ENCODE results near the gene PFDN4.
"Not testable (repeated sequence)": the region's sequence is repeated elsewhere in the genome, so short reads cannot be mapped to it uniquely, and the experiment has no call there.

The PFDN4 gene

GRCh38 chr20:54237116-54237943 is 29.4 kb downstream of the PFDN4 start:
- Histone ChIP-seq H3K36me3 (ENCODE audit: insufficient read depth, low read length) (no peaks in the 10 kb centered on the region), H3K27ac (ENCODE audit: low read depth, low read length) (no peak overlapping the region), H3K4me3 (ENCODE audit: low read depth in 1 of 2, low read length in 2 of 2) (no peak overlapping the region), H3K9ac (ENCODE audit: low read length) (no peak overlapping the region), H3K27me3 (ENCODE audit: control insufficient read depth in 1 of 2, insufficient read depth in 2 of 2, low read length in 2 of 2) (no peaks in the 10 kb centered on the region), H3K9me3 (ENCODE audit: low read length) (no peaks in the 10 kb centered on the region), H3K4me1 (ENCODE audit: insufficient read depth, low read length) (no peaks in the 10 kb centered on the region)

- Histone ChIP-seq H3K9me3 (ENCODE audit: low read length) (no peaks in the 10 kb centered on the region), H3K9ac (ENCODE audit: low read length) (no peak overlapping the region), H3K36me3 (ENCODE audit: insufficient read depth, low read length) (no peaks in the 10 kb centered on the region), H3K27me3 (ENCODE audit: control insufficient read depth in 1 of 2, insufficient read depth in 2 of 2, low read length in 2 of 2) (no peaks in the 10 kb centered on the region), H3K27ac (ENCODE audit: low read depth, low read length) (no peak overlapping the region), H3K4me3 (ENCODE audit: low read depth in 1 of 2, low read length in 2 of 2) (no peak overlapping the region), H3K4me1 (ENCODE audit: insufficient read depth, low read length) (no peaks in the 10 kb centered on the region)
These were observed 36.2 kb downstream of the PFDN4 start for GRCh38 chr20:54244113-54244512.

GRCh38 chr20:54248705-54249104 is 40.8 kb downstream of the PFDN4 start:
- not testable (repeated sequence) for H3K4me1 ChIP-seq (ENCODE audit: insufficient read depth, low read length); H3K9ac ChIP-seq (ENCODE audit: low read length); H3K4me3 ChIP-seq (ENCODE audit: low read depth in 1 of 2, low read length in 2 of 2); H3K27ac ChIP-seq (ENCODE audit: low read depth, low read length); H3K9me3 ChIP-seq (ENCODE audit: low read length); H3K27me3 ChIP-seq (ENCODE audit: control insufficient read depth in 1 of 2, insufficient read depth in 2 of 2, low read length in 2 of 2); H3K36me3 ChIP-seq (ENCODE audit: insufficient read depth, low read length)

GRCh38 chr20:54250691-54251090 is 42.8 kb downstream of the PFDN4 start:
- H3K4me1 ChIP-seq (ENCODE audit: insufficient read depth, low read length): no peaks in the 10 kb centered on the region
- no peaks in the 10 kb centered on the region for H3K9me3 ChIP-seq (ENCODE audit: low read length)
- no peaks in the 10 kb centered on the region for H3K36me3 ChIP-seq (ENCODE audit: insufficient read depth, low read length)
- no peak overlapping the region for H3K4me3 ChIP-seq (ENCODE audit: low read depth in 1 of 2, low read length in 2 of 2)
- no peak overlapping the region for H3K9ac ChIP-seq (ENCODE audit: low read length)
- no peak overlapping the region for H3K27ac ChIP-seq (ENCODE audit: low read depth, low read length)
- no peaks in the 10 kb centered on the region for H3K27me3 ChIP-seq (ENCODE audit: control insufficient read depth in 1 of 2, insufficient read depth in 2 of 2, low read length in 2 of 2)

- Histone ChIP-seq H3K27ac (ENCODE audit: low read depth, low read length) (no peak overlapping the region), H3K4me1 (ENCODE audit: insufficient read depth, low read length) (no peaks in the 10 kb centered on the region), H3K27me3 (ENCODE audit: control insufficient read depth in 1 of 2, insufficient read depth in 2 of 2, low read length in 2 of 2) (no peaks in the 10 kb centered on the region), H3K9ac (ENCODE audit: low read length) (no peak overlapping the region), H3K36me3 (ENCODE audit: insufficient read depth, low read length) (no peaks in the 10 kb centered on the region), H3K4me3 (ENCODE audit: low read depth in 1 of 2, low read length in 2 of 2) (no peak overlapping the region), H3K9me3 (ENCODE audit: low read length) (no peaks in the 10 kb centered on the region)
These were observed 43.2 kb downstream of the PFDN4 start for GRCh38 chr20:54251096-54251495.

- Histone ChIP-seq H3K36me3 (ENCODE audit: insufficient read depth, low read length) (no peaks in the 10 kb centered on the region), H3K9ac (ENCODE audit: low read length) (no peak overlapping the region), H3K27ac (ENCODE audit: low read depth, low read length) (no peak overlapping the region), H3K4me3 (ENCODE audit: low read depth in 1 of 2, low read length in 2 of 2) (no peak overlapping the region), H3K9me3 (ENCODE audit: low read length) (no peaks in the 10 kb centered on the region), H3K4me1 (ENCODE audit: insufficient read depth, low read length) (no peaks in the 10 kb centered on the region), H3K27me3 (ENCODE audit: control insufficient read depth in 1 of 2, insufficient read depth in 2 of 2, low read length in 2 of 2) (no peaks in the 10 kb centered on the region)
These were observed 46.7 kb downstream of the PFDN4 start for GRCh38 chr20:54254596-54254995.

GRCh38 chr20:54255157-54255556 is 47.3 kb downstream of the PFDN4 start:
- H3K36me3 ChIP-seq (ENCODE audit: insufficient read depth, low read length): no peaks in the 10 kb centered on the region
- H3K4me1 ChIP-seq (ENCODE audit: insufficient read depth, low read length): no peaks in the 10 kb centered on the region
- H3K27ac ChIP-seq (ENCODE audit: low read depth, low read length): no peak overlapping the region
- H3K27me3 ChIP-seq (ENCODE audit: control insufficient read depth in 1 of 2, insufficient read depth in 2 of 2, low read length in 2 of 2): no peaks in the 10 kb centered on the region
- no peak overlapping the region for H3K4me3 ChIP-seq (ENCODE audit: low read depth in 1 of 2, low read length in 2 of 2)
- no peak overlapping the region for H3K9ac ChIP-seq (ENCODE audit: low read length)
- no peaks in the 10 kb centered on the region for H3K9me3 ChIP-seq (ENCODE audit: low read length)

- no peaks in the 10 kb centered on the region for H3K4me1 ChIP-seq (ENCODE audit: insufficient read depth, low read length)
- no peak overlapping the region for H3K27ac ChIP-seq (ENCODE audit: low read depth, low read length)
- H3K4me3 ChIP-seq (ENCODE audit: low read depth in 1 of 2, low read length in 2 of 2): no peak overlapping the region
- H3K36me3 ChIP-seq (ENCODE audit: insufficient read depth, low read length): no peaks in the 10 kb centered on the region
- no peaks in the 10 kb centered on the region for H3K27me3 ChIP-seq (ENCODE audit: control insufficient read depth in 1 of 2, insufficient read depth in 2 of 2, low read length in 2 of 2)
- no peak overlapping the region for H3K9ac ChIP-seq (ENCODE audit: low read length)
- H3K9me3 ChIP-seq (ENCODE audit: low read length): no peaks in the 10 kb centered on the region
These were observed 48.3 kb downstream of the PFDN4 start for GRCh38 chr20:54256202-54256601.

- Histone ChIP-seq H3K9me3 (ENCODE audit: low read length) (no peaks in the 10 kb centered on the region), H3K27ac (ENCODE audit: low read depth, low read length) (no peak overlapping the region), H3K4me1 (ENCODE audit: insufficient read depth, low read length) (no peaks in the 10 kb centered on the region), H3K36me3 (ENCODE audit: insufficient read depth, low read length) (no peaks in the 10 kb centered on the region), H3K9ac (ENCODE audit: low read length) (no peak overlapping the region), H3K27me3 (ENCODE audit: control insufficient read depth in 1 of 2, insufficient read depth in 2 of 2, low read length in 2 of 2) (no peaks in the 10 kb centered on the region), H3K4me3 (ENCODE audit: low read depth in 1 of 2, low read length in 2 of 2) (no peak overlapping the region)
These were observed 49.4 kb downstream of the PFDN4 start for GRCh38 chr20:54257071-54257816.

- H3K9me3 ChIP-seq (ENCODE audit: low read length): no peaks in the 10 kb centered on the region
- H3K4me1 ChIP-seq (ENCODE audit: insufficient read depth, low read length): no peaks in the 10 kb centered on the region
- no peaks in the 10 kb centered on the region for H3K27me3 ChIP-seq (ENCODE audit: control insufficient read depth in 1 of 2, insufficient read depth in 2 of 2, low read length in 2 of 2)
- H3K9ac ChIP-seq (ENCODE audit: low read length): no peak overlapping the region
- no peak overlapping the region for H3K4me3 ChIP-seq (ENCODE audit: low read depth in 1 of 2, low read length in 2 of 2)
- no peak overlapping the region for H3K27ac ChIP-seq (ENCODE audit: low read depth, low read length)
- H3K36me3 ChIP-seq (ENCODE audit: insufficient read depth, low read length): no peaks in the 10 kb centered on the region
These were observed 52.2 kb downstream of the PFDN4 start for GRCh38 chr20:54260116-54260515.

- no peaks in the 10 kb centered on the region for H3K27me3 ChIP-seq (ENCODE audit: control insufficient read depth in 1 of 2, insufficient read depth in 2 of 2, low read length in 2 of 2)
- no peaks in the 10 kb centered on the region for H3K9me3 ChIP-seq (ENCODE audit: low read length)
- H3K4me1 ChIP-seq (ENCODE audit: insufficient read depth, low read length): no peaks in the 10 kb centered on the region
- no peak overlapping the region for H3K27ac ChIP-seq (ENCODE audit: low read depth, low read length)
- H3K4me3 ChIP-seq (ENCODE audit: low read depth in 1 of 2, low read length in 2 of 2): no peak overlapping the region
- no peak overlapping the region for H3K9ac ChIP-seq (ENCODE audit: low read length)
- no peaks in the 10 kb centered on the region for H3K36me3 ChIP-seq (ENCODE audit: insufficient read depth, low read length)
These were observed 54.8 kb downstream of the PFDN4 start for GRCh38 chr20:54262671-54263070.
